Limb (tissue), 2 donors: ENCODE data around the gene PCBD1.
"Not testable (repeated sequence)": the region's sequence is repeated elsewhere in the genome, so short reads cannot be mapped to it uniquely, and the experiment has no call there.

Experiments used
- DNase-seq, 2 donors: peaks; one replicate each; pipeline ENCODE4 v3.0.0-alpha.2; 2016; ENCODE audit errors: extremely low spot score in 2 of 2

Gene PCBD1

DNA sequence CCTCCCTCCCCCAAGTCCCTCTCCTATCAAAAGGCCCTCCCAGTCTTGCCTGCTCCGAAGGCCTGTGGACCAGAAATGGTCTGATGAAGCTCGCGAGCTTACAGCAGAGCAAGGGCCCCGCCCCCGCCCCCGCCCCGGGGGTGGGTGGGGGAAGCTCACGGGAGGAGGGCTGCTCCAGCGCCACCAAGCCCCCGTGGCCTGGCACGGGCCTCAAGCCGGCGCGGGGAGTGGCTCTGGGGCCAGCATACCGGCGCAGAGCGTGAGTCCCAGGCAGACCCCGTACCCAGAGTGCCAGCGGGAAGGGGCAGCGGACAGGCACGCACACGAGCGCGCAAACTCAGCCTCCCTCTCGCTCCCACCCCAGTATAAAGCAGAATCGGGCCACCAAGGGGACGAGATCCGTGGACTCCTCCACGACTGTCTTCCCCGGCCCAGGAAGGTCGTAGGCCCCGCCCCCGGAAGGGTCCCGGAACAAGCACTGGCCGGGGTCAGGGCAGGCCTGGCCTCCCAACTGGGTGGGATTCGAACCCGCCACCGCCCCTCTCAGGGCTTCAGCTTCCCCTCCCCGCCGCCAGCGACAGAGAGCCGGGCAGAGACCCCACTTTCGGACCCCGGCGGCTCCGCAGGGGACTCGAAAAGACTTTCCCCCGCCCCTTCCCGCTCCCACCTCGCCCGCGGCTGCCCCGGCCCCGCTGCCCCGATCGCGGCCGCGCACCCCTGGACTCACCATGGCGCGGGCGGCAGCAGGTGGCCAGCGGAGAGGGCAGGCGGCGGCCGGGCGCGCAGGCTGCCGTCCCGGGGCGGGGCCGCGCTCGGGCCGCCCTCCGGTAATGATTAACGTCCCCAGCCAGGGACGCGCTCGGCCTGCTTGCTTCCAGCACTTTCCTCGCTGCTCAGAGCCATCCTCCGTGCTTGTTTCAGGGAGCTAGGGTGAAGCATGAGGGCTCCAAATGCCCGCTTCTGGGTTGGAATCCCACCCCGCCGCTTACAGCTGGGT, at the start of gene PCBD1:
TSS of gene PCBD1 (minus strand) at position 762 of the 997 bp plus-strand sequence. CDS start at position 730, 32 bp downstream.
- DNase-seq, result peak; percentile 63 to 86

DNA sequence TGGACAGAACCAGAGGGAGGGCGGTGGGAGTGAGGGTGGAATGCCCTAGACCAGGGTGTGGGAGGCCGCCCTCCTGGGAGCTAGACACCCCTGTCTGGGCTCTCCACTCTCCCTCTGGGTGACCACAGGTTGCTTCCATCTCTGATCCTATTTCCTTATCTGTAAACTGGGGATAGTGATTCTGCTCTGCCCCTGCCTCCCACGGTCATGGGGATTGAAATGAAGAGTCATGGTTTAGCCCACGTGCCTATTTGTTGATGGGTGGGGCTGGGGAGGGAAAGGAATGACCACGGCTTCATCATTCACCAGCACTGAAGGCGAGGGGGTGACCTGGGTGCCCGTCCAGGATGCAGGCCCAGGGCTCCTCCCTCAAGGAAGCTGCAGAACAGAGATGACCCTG, 49.3 kb upstream of the PCBD1 start:
- DNase-seq, result no peak

DNA sequence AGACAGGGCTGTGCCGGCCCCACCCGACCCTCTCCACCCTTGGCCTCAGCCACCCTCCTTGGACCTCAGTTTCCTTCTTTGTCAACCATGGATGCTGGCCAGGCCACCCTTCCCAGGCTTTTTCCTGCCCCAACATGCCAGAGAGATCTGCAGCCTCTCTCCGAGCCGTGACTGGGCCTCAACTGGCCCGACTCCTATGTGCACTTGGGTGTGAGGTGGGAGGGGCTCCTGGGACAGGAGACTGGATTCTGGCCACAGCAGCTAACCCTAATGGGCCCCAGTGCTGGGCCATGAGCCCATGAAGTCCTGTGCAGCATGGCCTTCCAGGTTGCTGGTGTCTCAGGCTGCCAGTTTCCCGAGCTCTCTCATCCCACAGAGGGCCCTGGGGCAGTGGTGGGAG, 47.7 kb upstream of the PCBD1 start:
- no peak for DNase-seq

DNA sequence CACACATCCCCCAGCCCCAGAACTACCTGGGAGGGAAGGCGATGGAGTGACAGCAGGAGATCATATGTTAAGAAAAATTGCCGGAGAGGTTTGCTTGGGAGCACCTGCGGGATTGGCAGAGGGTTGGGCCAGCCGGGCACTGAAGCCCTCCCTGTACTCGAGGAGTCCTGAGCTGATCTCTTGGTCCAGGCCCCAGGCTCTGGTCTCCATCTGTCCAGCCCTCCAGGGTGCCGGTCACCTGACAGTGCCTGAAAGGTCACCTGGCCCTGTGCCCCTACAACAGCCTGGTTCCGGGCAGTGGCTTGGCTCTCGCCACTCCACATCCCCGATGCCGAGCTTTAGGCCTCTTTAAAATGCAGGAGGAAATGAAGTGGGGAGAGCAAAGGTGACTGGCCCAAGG, 47.3 kb upstream of the PCBD1 start:
- no peak for DNase-seq

DNA sequence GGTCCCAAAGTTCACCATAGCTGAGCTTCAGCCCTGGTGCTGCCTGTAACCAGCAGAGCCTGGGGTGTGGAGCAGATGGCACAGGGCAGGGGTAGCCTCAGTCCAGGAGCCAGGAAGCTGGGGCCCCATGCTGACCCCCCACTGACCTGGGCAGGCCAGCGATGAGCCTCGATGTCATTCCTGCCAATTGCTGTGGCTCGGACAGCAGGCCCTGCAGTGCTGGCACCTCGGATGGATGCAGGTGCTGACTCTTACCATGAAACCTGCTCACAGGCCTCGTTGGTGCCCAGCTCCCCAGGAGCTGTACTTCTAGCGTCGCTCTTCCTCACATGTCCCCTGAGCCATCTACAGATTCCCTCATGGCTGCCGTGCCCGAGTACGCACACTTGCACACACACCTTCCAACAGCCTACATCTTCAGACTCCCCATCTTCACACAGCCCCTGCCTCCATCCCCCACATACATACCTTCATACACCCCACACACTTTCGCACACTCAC, 46.8 kb upstream of the PCBD1 start:
- DNase-seq, result no peak

DNA sequence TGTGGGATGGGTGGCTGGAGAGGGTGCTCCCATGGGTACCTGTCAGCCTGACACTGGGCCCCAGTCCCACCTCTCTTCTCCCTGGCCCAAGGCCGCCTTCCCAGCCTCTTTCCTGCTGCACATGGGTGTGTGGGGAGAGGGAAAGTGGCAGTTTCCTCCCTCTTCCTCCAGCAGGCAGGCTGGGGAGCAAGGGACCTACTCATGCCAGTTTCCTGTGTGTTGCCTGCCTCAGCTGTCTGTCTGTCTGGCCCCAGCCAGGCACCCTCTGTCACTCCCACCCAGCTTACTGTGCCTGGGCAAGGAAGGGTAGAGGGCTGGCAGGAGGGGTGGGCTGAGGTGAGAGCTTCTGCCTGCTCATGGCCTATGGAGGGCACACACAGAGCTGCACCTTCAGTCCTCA, 46.3 kb upstream of the PCBD1 start:
- no peak for DNase-seq

DNA sequence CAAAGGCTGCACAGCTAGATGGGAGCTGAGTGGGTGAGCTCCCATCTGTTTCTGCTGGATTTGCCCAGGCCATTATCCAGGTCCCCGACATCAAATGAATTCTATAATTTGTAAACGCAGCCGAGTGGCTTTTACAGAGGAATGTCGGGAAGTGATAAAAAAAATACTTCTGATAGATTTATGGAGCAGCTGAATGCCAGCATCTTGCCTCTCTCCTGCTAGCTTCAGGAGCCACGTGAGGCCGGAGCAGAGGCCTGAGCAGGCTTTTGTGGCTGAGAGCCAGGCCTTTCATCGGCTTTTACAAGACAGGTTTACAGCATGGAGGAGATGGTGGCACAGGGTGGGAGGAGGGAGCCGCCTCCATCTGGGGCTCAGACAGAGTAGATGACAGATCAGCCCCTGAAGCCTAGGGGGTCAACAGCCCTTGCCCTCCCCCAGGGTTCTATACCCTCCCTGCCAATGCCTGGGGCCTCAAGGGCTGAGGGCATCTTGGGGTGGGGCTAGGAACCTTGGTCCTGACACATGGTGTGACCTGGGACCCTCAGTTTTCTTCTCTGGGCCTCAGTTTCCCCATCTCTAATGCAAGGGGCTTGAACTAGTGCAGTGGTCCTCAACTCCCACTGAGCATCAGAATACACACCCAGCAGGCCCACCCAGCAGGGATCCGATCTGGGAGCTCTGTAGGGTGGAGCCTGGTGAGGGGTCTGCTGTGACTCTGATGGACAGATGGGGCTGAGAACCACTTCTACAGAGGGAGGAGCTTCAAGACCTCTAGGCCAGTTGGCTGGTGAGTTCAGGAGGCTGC, 44.2 kb upstream of the PCBD1 start:
- DNase-seq, result peak in 1 of 2 donors; percentile 70

DNA sequence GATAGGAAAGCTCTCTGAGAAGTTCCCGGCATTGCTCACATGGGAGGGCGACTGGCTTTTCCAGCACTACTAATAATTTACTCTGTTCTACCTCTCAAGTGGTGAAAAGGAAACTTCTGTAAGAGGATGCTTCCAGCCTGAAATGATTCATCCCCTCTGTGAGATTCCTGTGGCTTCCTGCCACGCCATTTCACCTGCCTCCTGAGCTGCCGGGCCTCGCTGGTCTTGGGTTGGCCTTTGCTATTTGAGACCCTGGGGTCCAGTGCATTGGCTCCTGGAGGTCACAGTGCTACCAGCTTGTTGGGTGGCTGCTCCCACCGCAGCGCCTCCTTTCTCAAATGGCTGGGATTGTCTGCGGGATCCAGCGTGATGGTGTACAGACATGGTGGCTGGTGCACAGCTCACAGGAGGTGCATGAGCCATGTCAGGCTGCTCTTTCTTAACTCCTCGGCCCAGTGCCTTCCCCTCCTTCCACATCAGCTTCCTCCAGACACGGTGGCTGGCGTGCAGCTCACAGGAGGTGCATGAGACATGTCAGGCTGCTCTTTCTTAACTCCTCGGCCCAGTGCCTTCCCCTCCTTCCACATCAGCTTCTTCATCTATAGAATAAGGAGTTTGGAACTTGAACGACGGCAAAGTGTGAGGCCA, 42.9 kb upstream of the PCBD1 start:
- no peak for DNase-seq

DNA sequence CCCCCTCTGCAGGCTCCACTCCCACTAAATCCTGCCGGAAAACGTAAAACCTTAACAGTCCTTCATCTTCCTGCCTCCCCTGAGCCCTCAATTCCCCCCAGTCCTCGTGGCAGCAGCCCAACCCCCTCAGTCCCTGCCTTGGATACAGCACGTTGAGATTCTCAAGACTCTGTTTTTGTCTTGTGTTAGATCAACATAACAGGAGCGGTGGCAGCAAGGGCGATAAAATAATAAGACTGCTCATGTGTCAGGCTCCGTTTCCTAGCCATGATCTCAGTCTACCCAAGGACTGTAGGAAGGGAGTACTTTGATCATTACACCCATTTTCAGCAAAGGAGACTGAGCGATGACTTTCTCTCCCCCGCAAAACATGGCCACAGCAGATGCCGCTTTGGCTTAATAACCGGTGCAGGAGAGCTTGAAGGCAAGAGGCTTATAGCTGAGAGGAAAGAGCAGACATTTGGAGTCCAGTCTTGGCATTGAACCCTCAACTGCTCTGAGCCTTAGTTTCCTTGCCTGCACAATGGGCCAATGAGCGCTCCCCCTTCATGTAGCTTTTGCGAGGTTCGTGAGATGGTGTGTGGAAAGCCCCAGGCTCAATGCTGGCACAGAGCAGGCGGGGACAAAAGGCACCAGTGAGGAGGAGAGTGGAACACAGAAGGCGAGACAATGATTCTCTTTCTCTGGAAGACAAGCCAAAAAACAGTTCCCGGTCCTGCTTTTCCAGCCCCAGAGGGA, 42.1 kb upstream of the PCBD1 start:
- no peak for DNase-seq

DNA sequence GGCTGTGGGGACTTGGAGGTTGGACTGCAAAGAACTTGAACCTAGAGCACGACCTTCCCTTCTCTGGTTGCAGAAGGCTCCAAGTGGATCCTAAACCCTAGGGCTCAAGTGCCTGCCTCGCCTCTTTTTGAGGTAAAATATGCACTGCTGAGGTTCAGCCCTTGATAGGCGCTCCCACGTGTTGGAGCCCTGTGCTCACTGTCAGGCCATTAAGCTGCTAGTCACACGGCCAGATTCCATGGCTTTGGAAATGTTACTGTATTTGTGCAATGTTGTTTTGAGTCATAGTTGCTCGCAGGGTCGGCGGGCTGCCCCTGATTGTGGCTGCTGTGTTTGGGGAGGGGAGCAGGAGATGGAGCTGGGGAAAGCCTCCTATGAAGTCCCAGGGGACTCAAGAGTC, 39.8 kb upstream of the PCBD1 start:
- no peak for DNase-seq

DNA sequence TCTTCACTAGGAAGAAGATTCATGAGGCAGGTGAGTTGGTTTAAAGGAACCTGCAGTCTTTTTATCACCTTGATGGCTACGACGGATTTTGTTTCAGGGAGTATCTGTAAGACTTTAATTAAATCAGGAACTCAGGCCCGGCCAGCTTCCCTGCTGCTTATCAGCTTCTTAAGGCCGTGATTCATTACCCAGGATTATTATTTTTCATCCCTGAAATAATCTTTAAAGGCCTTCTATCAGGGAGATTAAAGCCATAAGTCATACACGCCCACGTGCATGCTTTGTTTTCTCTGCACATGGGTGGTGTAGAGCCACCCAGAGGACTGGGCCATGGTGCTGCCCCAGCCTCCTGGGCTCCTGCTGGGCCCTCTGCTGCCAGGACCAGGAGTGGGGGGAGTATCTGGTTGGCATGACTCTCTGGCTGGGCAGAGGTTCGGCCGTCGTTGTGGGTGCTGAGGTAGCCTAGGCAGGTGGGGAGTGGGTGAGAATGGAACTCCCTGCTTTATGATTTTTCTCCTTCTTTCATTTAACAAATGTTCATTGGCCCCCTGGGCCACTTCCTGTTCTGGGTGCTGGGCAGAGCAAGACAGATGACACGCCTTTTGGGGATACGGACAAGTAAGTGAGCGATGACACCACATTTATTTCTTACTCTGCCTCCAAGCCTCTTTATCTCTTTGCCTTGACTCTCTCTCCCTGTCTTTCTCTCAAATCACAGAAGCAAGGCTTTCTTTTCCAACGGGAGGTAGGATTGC, 39.0 kb upstream of the PCBD1 start:
- no peak for DNase-seq

DNA sequence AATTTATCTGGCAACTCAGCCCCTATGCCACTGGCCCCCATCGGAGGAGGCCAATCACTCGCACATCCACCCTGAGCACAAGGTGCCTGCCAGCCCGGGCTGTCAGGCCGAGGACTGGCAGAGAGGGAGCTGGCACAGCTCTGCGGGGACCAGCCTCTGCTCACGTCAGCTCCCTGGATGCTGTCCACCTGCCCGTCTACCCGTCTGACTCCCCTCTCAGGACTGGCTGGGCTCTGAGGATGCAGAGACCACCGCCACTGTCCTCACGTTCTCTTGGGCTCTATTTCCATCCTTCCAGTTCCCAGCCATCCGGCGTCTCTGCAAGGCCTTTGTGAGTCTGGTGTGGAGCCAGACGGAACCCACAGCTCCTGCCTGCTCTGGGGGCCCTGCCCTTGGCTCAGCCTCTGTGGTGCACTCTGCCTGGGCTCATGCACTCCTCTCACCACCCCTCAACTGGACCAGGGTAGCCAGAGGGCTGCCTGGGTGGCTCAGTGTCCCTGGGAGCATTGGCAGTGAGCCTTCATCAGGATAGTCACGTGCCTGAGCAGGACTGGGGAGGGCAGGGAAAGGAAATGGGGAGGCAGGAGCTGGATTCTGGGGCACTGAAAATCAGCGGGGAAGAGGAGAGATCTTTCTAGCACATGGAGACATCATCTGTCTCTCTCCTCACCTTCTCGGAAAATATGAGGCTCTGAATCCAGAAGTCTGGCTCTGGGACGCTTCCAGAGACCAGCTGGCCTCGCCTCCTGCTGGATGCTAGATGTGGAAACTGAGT, 38.0 kb upstream of the PCBD1 start:
- DNase-seq, result no peak

DNA sequence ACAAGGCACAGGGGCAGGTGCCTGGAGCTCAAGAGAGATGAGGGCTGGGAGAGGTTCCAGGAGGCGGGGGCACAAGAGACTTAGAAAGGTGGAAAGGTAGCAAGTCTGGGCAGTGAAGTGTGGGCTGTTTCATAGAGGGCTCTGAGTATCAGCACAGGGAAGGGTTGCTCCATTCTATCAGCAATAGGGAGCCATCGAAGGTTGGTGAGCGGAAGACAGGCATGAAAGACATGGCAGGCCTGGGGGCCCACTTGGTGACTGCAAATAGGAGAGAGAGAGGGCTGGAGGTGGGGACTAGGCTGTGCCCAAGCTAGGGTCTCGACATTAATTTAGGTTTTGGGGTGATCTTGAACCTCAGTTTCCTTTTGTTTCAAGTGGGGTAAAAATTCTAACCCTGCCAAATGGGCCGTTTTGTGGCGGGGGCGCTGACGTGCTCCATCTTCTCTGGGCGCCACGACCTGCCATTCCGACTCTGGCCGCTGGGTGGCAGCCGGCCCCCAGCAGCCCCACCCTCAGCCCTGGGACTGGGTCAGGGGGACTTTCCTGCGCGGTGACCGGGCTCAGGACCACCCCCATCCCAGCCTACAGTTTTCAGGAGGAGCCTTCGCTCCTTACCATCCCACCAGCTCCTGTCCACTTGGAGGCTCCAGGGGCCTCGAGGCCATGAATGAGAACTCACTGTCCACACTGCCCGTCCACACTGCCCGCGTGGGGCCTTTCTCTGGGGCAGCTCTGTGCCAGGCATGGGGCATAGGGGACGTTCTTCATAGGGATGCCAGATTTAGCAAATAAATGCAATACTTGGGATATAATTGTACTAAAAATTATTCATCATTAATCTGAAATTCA, 37.2 kb upstream of the PCBD1 start:
- peak; percentile 45 to 83 for DNase-seq

DNA sequence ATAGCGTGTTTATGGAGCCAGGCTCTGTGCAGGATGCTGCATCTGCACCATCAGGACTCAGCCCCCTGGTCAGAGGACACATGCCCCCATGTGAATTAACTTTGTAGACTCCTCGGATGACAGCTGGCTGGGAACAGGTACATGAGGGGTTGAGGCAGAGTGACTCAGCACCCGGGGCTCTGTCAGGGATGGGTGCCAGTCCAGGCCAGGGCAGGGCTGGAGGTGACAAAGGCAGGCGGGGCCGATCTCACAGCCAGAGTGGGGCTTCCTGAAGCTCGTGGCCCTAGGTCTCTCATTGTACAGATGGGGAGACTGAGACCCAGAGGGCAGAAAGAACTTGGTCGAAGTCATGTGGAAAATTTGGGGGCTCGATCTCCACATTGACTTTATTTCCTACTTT, 35.3 kb upstream of the PCBD1 start:
- no peak for DNase-seq

DNA sequence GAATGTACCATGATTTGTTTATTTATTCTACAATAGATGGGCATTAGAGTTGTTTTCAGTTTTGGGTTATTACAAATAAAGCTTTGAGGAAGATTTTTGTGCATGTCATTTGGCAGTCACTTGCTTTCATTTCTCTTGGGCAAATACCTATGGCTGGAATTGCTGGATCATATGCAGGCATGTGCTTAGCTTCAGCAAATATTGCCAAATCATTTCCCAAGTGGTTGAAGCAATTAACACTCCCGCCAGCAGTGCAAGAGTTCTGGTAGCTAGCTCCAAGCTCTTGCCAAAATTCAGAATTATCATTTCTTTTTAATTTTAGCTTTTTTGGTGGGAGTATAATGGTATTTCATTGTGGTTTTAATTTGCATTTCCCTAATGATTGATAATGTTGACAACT, 32.9 kb upstream of the PCBD1 start:
- no peak for DNase-seq

DNA sequence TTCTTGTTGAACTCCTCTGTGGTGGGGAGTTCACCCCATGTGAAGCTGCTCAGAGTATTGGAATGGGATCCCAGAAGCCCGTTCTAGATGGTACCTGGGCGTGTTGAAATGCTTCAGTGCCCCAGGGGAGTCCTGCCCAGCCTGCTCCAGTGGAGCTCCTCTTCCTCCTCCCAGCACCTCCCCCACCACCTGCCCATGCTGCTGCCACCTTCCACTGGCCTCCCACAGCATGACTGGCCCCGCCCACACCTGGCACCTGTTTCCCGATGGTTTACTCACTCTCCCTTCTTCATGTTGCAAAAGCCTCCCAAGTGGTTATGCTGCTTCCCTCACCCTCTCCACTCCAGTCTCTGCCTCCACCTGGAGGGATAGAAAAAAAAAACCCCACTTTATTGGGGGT, 32.2 kb upstream of the PCBD1 start:
- DNase-seq, result no peak

DNA sequence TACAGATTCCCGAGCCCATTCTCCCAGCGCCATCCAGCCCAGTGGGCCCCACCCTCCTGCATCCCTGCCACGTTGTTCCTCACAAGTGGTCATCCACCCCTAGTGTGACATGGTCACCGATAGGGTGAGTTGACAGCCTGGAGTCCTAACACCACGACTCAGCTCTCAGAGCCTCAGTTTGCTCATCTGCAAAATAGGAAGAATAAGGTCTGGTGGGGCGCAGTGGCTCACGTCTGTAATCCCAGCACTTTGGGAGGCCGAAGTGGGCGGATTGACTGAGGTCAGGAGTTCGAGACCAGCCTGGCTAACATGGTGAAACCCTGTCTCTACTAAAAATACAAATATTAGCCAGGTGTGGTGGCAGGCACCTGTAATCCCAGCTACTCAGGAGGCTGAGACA, 31.5 kb upstream of the PCBD1 start:
- DNase-seq, result not testable (repeated sequence)

DNA sequence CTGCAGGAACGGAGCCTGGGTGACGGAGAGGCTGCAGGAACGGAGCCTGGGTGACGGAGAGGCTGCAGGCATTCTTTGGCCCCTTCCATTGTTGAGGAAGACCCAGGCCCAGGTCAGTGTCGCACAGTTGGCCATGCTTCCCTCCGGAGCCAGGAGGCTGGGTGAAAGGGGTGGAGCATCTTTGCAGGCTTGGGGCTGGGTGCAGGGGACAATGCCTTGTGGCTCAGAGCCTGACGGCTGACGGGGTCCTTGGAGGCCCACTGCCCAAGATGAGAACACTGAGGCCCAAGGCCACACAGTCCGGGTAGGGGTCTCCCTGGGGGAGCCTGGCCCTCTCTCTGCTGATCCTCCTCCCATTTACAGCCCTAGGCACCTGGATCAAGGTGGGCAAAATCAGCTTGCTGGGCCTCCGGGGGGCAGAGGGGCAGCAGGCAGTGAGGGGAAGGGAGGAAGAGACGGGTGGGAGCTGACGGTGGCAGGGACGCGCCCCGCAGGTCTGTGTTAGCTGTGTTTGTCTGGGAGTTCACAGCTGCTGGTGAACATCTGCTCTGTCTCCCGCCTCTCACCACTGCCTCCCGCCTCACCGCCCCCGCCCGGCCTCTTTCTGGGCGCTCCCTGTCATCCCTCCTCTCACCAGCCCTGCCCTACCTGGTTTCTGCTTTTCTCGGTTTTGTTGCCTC, 30.6 kb upstream of the PCBD1 start:
- DNase-seq, result peak; percentile 26 to 75
